ENCODE measurements around the gene PSMD12.

DNA sequence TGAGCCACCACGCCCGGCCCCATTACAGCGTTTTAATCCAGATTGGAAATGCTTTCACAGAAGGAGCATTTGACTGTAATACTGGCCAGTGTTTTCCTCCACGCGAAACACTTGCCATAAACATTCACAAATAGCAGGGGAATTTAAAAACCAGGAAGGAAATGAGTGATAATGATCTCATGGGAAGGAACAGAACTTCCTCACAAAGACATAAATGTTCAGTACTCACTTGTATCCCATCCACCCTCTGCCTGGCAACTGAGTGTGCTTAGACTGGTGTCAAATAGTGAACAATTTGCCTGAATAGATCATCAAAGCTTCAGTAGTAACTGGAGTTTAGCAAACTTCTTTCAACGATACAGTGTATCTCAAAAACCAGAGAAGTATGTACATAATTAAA is 54.1 kb downstream of the PSMD12 start:
- TF ChIP-seq, protein P1, sequence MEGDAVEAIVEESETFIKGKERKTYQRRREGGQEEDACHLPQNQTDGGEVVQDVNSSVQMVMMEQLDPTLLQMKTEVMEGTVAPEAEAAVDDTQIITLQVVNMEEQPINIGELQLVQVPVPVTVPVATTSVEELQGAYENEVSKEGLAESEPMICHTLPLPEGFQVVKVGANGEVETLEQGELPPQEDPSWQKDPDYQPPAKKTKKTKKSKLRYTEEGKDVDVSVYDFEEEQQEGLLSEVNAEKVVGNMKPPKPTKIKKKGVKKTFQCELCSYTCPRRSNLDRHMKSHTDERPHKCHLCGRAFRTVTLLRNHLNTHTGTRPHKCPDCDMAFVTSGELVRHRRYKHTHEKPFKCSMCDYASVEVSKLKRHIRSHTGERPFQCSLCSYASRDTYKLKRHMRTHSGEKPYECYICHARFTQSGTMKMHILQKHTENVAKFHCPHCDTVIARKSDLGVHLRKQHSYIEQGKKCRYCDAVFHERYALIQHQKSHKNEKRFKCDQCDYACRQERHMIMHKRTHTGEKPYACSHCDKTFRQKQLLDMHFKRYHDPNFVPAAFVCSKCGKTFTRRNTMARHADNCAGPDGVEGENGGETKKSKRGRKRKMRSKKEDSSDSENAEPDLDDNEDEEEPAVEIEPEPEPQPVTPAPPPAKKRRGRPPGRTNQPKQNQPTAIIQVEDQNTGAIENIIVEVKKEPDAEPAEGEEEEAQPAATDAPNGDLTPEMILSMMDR (IDR thresholded peaks at IDR 0.05), result no peak
- no peak for TF ChIP-seq POLR2AphosphoS5 (IDR thresholded peaks at IDR 0.05)

Measured in sigmoid colon (tissue), 4 donors.